PC-3 (cell line): ENCODE data around the gene DDX39A. TPM values are rescaled to one million over a fixed set of nuclear protein-coding genes. Genes with fewer than 3 reads are reported as not detected.
A peak's percentile ranks its signal among the peaks of the same experiment; 100 is the strongest.

Source experiments
- ATAC-seq: fragments of 200-7000 bp; cut with Tn5 transposase; 2 replicates; pipeline ENCODE4 v1.9.1; 2020; ENCODE audit warnings: mild to moderate bottlenecking, moderate library complexity
- BruUV-seq: library from RNA; stranded (reverse); fragments of 400-500 nt; replicated peaks from 2 replicates; lab custom pipeline; 2021; lab: Mats Ljungman, UMichigan
- CTCF ChIA-PET: fragments of 300-600 bp; sonication (Branson Sonifier 250); formaldehyde crosslinking; loops from one replicate; lab custom pipeline; 2022; ENCODE audit warnings: antibody characterized with exemption; lab: Charles Lee
- POLR2A ChIA-PET: fragments of 300-600 bp; sonication (Branson Sonifier 250); formaldehyde crosslinking; loops from one replicate; lab custom pipeline; 2022; ENCODE audit warnings: antibody characterized with exemption; ENCODE audit not compliant: unreplicated experiment; lab: Charles Lee
- DNase-seq: peaks from one replicate; pipeline ENCODE4 v3.0.0-alpha.2; 2015
- H2AFZ ChIP-seq: fragments of 300-600 bp; sonication (generic); 2 replicates; pipeline ENCODE4 v1.6.0; 2016; ENCODE audit warnings: antibody characterized with exemption, low read length
- H3F3A ChIP-seq: fragments of 300-600 bp; sonication (generic); one replicate; pipeline ENCODE4 v1.6.0; 2017; ENCODE audit warnings: antibody characterized with exemption, low read length, control low read depth, mild to moderate bottlenecking; ENCODE audit not compliant: unreplicated experiment
- H3K27ac ChIP-seq: fragments of 300-600 bp; sonication (generic); 2 replicates; pipeline ENCODE4 v1.5.1; 2016; ENCODE audit warnings: mild to moderate bottlenecking, low read length
- H3K27me3 ChIP-seq: fragments of 300-600 bp; sonication (generic); 2 replicates; pipeline ENCODE4 v1.6.1; 2016; ENCODE audit warnings: low read length, mixed read lengths
- H3K36me3 ChIP-seq: fragments of 300-600 bp; sonication (generic); 2 replicates; pipeline ENCODE4 v1.6.1; 2016; ENCODE audit warnings: low read depth, mixed run types, low read length, mixed read lengths
- H3K4me1 ChIP-seq: fragments of 300-600 bp; sonication (generic); 2 replicates; pipeline ENCODE4 v1.5.1; 2016; ENCODE audit warnings: low read length; ENCODE audit not compliant: insufficient read depth
- H3K4me2 ChIP-seq: fragments of 300-600 bp; sonication (generic); 2 replicates; pipeline ENCODE4 v1.6.0; 2016; ENCODE audit warnings: low read length
- H3K4me3 ChIP-seq: fragments of 300-600 bp; sonication (generic); 2 replicates; pipeline ENCODE4 v1.5.1; 2016; ENCODE audit warnings: mild to moderate bottlenecking, low read length, mixed read lengths
- H3K79me2 ChIP-seq: fragments of 300-600 bp; sonication (generic); 2 replicates; pipeline ENCODE4 v1.6.1; 2017; ENCODE audit warnings: low read length, mixed read lengths
- H3K9ac ChIP-seq: fragments of 300-600 bp; sonication (generic); 2 replicates; pipeline ENCODE4 v1.6.0; 2016; ENCODE audit warnings: mild to moderate bottlenecking, low read length
- H3K9me2 ChIP-seq: fragments of 300-600 bp; sonication (generic); replicated peaks from 2 replicates; pipeline ENCODE4 v1.6.1; 2016; ENCODE audit warnings: mixed run types, low read length, mixed read lengths
- H3K9me3 ChIP-seq: fragments of 300-600 bp; sonication (generic); 2 replicates; pipeline ENCODE4 v1.6.1; 2016; ENCODE audit warnings: low read length, mixed read lengths
- H4K20me1 ChIP-seq: fragments of 300-600 bp; sonication (generic); 2 replicates; pipeline ENCODE4 v1.6.1; 2016; ENCODE audit warnings: low read length, mixed read lengths
- CTCF ChIP-seq: fragments of 300-600 bp; sonication (generic); conservative IDR thresholded peaks from 2 replicates; pipeline ENCODE4 v1.5.1; 2017; ENCODE audit warnings: antibody characterized with exemption, low read depth, mild to moderate bottlenecking, low read length
- EZH2 ChIP-seq: fragments of 300-600 bp; sonication (generic); IDR thresholded peaks from one replicate; pipeline ENCODE4 v1.6.1; 2017; ENCODE audit warnings: antibody characterized with exemption, mild to moderate bottlenecking, low read length; ENCODE audit not compliant: unreplicated experiment
- EZH2phosphoT487 ChIP-seq: fragments of 300-600 bp; sonication (generic); IDR thresholded peaks from 2 replicates; pipeline ENCODE4 v1.6.1; 2018; ENCODE audit warnings: mild to moderate bottlenecking, antibody characterized with exemption, low read length, borderline replicate concordance
- intact Hi-C: fragments of 100-400 bp; cut with micrococcal nuclease; formaldehyde crosslinking; loops from 2 replicates; pipeline ENCODE4 v1.9.0; 2023
- total RNA-seq: library from RNA; depleted of rRNA; stranded (reverse); fragments of >200 nt; gene quantifications from 2 replicates; pipeline ENCODE4 v1.2.3, GENCODE V29; 2014

Gene DDX39A
- total RNA-seq, 1 experiment from 2014 or later, result 311 TPM

DNA sequence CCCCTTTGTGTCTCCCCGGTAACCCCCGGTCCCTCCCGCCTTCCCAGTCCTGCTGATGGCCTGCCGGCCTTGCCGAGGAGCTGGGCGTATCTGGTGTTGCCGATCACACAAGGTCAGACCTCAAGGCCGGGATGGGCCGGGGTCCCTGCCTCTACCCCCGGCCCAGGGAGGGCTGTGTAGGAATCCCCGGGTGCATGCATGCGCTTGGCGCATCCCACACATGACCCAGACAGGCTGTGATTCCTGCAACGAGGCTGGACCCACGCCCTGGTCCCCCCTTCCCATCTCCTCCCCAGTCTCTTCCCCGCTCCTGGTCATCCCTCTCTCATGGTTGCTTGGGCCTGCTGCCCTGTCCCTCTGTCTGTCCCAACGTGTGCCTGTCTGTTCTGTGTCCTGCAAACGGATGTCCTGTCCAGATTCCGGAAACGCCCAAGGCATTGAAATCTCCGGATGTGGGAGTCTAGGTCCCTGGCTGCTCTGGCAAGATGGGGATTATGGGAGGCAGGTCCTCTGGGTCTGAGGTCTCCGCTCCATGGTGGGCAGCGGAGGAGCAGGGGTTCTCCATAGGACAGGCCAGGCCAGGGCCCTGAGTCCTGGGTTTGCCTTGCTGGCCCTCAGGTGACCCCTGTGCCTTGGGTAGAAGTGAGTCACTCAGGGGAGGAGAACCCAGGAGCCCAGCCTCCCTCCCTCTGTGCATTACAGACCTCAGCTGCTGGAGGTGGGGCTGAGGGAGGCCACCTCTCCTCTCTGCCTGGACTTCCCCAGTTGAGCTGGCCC is 15.6 kb upstream of the DDX39A start:
- Histone ChIP-seq H3K9ac (peak overlapping the region; percentile 77), H3K27me3 (no peaks in the 10 kb centered on the region), H3K4me1 (peaks cover 24% of the 10 kb centered on the region), H3K9me3 (no peaks in the 10 kb centered on the region), H3K4me2 (peak overlapping the region; percentile 92), H4K20me1 (no peaks in the 10 kb centered on the region), H3K36me3 (peaks cover 3% of the 10 kb centered on the region; the same call in 1 of the 2 replicates), H3K4me3 (peak overlapping the region; percentile 84), H3K79me2 (peaks cover 61% of the 10 kb centered on the region), H3F3A (no peaks in the 10 kb centered on the region), H3K9me2 (no peaks in the 10 kb centered on the region), H3K27ac (peak overlapping the region; percentile 60), H2AFZ (peak overlapping the region; percentile 90)
- no TSS peak for BruUV-seq
- TF ChIP-seq EZH2, result no peak
- TF ChIP-seq CTCF, result no peak
- TF ChIP-seq EZH2phosphoT487, result no peak
- peak; percentile 80 for ATAC-seq
- POLR2A ChIA-PET, result interaction anchor here (0.6 kb wide), 1 partner anchor 11 kb away, joined by 33 read pairs; no protein-coding TSS in a partner anchor
- intact Hi-C loops, result loop anchor here (2.0 kb wide), 1 partner anchor 16 kb away; the partner anchor contains the start of gene DDX39A
- peak; percentile 78 for DNase-seq
- CTCF ChIA-PET, result interaction anchor here (0.6 kb wide), 1 partner anchor 173 kb away, joined by 4 read pairs; no protein-coding TSS in a partner anchor

- peaks cover 3% of the 10 kb centered on the region; the same call in 1 of the 2 replicates for H3K36me3 ChIP-seq
- H3K27ac ChIP-seq, result peak overlapping the region; percentile 60
- ChIA-PET POLR2A (no interaction called here), CTCF (interaction anchor here (0.5 to 0.7 kb wide), 2 partner anchors 33 to 72 kb away, joined by 4 read pairs; no protein-coding TSS in a partner anchor)
- peak overlapping the region; percentile 92 for H3K4me2 ChIP-seq
- no peaks in the 10 kb centered on the region for H4K20me1 ChIP-seq
- no peaks in the 10 kb centered on the region for H3F3A ChIP-seq
- 0 out of 2 replicates have a peak, but pooled peaks have one; percentile 15 for TF ChIP-seq CTCF
- no peak for TF ChIP-seq EZH2phosphoT487
- ATAC-seq, result peak; percentile 19
- H3K9me3 ChIP-seq, result no peaks in the 10 kb centered on the region
- peak; percentile 47 for DNase-seq
- peaks cover 24% of the 10 kb centered on the region for H3K4me1 ChIP-seq
- H3K9ac ChIP-seq, result peak overlapping the region; percentile 77
- peaks cover 54% of the 10 kb centered on the region for H3K79me2 ChIP-seq
- intact Hi-C loops, result loop anchor here (2.0 kb wide), 1 partner anchor 15 kb away; the partner anchor contains the start of gene DDX39A
- H2AFZ ChIP-seq, result peak overlapping the region; percentile 90
- H3K9me2 ChIP-seq, result no peaks in the 10 kb centered on the region
- BruUV-seq, result TSS peak; percentile 33
- peak overlapping the region; percentile 84 for H3K4me3 ChIP-seq
- no peaks in the 10 kb centered on the region for H3K27me3 ChIP-seq
Observed at GRCh38 chr19:14433554-14434501, 14.7 kb upstream of the DDX39A start.
